ENCODE data around the gene USHBP1. TPM values are rescaled to one million over a fixed set of nuclear protein-coding genes. Genes with fewer than 3 reads are reported as not detected.

Gene USHBP1
- total and polyA plus RNA-seq, 2 donors (not counting 1 experiment from before 2014, with no cell fraction given): 0.39 TPM; not detected in 1

DNA sequence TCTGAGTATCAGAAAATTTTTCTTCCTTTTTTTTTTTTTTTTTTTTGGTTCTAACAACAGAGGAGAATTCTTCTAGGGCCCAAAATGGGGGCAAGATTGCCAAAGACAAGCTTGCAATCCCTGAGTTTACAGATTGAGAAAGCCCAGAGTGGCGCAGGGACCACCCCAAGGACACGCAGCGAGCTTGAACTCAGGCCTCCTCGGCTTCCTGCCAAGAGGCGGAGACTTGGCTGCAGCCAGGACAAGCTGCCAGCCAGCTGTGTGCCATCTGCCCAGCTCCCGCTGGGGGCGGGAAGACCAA lies 40.6 kb upstream of the USHBP1 start:
- Histone ChIP-seq H2AFZ (ENCODE audit: insufficient read depth, low read depth, low read length, poor library complexity, severe bottlenecking) (peak overlapping the region; percentile 83), H3K27me3 (replicated peaks in 1 of 4; ENCODE audit: control extremely low read depth in 1 of 4, control insufficient read depth in 3 of 4, insufficient read depth in 4 of 4, low read length in 3 of 4) (no peaks in the 10 kb centered on the region), H3K36me3 (replicated peaks in 1 of 2; ENCODE audit: control extremely low read depth in 1 of 2, control insufficient read depth in 1 of 2, extremely low read depth in 1 of 2, insufficient read depth in 2 of 2, low read length in 1 of 2) (no peaks in the 10 kb centered on the region), H3K4me2 (replicated peaks; ENCODE audit: low read depth, low read length, poor library complexity, severe bottlenecking) (peak overlapping the region; percentile 96), H3K27ac (ENCODE audit: low read length in 2 of 2) (peak overlapping the region; percentile 37 to 57), H3K79me2 (ENCODE audit: control insufficient read depth, insufficient read depth, low read length) (peaks cover 44% of the 10 kb centered on the region), H3K9ac (ENCODE audit: low read length) (no peak overlapping the region), H3K9me3 (ENCODE audit: control extremely low read depth in 1 of 3, control insufficient read depth in 2 of 3, insufficient read depth in 1 of 3, low read length in 2 of 3) (no peaks in the 10 kb centered on the region), H3K4me1 (ENCODE audit: control insufficient read depth in 2 of 2, insufficient read depth in 2 of 2, low read length in 2 of 2) (peaks cover 33 to 51% of the 10 kb centered on the region in 2 donors), H4K20me1 (ENCODE audit: control insufficient read depth, insufficient read depth, low read length, poor library complexity, severe bottlenecking) (peaks cover 8% of the 10 kb centered on the region), H3K4me3 (ENCODE audit: control extremely low read depth in 1 of 5, extremely low read depth in 1 of 5, insufficient read depth in 1 of 5, low read depth in 2 of 5, low read length in 4 of 5) (peak overlapping the region in 3 of 5 experiments; percentile 6 to 38 (median 20))
- DNase-seq: no peak
- Mint-ChIP-seq H3K27me3 (no peaks in the 10 kb centered on the region), H3K4me3 (peak overlapping the region; percentile 91), H3K9me3 (ENCODE audit: insufficient read depth) (no peaks in the 10 kb centered on the region), H3K4me1 (peaks cover 50% of the 10 kb centered on the region), H3K27ac (peak overlapping the region; percentile 90)
- ATAC-seq (ENCODE audit: low read depth): no peak
- TF ChIP-seq EZH2 (IDR thresholded peaks at IDR 0.05; ENCODE audit: borderline replicate concordance, insufficient read depth, low read depth, low read length, poor library complexity, severe bottlenecking): no peak
- TF ChIP-seq, protein P1, sequence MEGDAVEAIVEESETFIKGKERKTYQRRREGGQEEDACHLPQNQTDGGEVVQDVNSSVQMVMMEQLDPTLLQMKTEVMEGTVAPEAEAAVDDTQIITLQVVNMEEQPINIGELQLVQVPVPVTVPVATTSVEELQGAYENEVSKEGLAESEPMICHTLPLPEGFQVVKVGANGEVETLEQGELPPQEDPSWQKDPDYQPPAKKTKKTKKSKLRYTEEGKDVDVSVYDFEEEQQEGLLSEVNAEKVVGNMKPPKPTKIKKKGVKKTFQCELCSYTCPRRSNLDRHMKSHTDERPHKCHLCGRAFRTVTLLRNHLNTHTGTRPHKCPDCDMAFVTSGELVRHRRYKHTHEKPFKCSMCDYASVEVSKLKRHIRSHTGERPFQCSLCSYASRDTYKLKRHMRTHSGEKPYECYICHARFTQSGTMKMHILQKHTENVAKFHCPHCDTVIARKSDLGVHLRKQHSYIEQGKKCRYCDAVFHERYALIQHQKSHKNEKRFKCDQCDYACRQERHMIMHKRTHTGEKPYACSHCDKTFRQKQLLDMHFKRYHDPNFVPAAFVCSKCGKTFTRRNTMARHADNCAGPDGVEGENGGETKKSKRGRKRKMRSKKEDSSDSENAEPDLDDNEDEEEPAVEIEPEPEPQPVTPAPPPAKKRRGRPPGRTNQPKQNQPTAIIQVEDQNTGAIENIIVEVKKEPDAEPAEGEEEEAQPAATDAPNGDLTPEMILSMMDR (IDR thresholded peaks at IDR 0.05): no peak
- WGBS (ENCODE audit: insufficient coverage): 5% methylated on average over 7 of the region's 7 CpGs
- intact Hi-C loops (cut with micrococcal nuclease): loop anchor here (1.0 to 10.0 kb wide), 9 partner anchors 13 to 718 kb away; partner anchors contain the start of genes BABAM1, HAUS8, MYO9B and OCEL1
- POLR2A ChIA-PET: interaction anchor here (0.6 to 1.5 kb wide), 16 partner anchors 13 to 1356 kb away, joined by 3 to 12 read pairs (median 7); partner anchors contain the start of genes BABAM1 and USE1
- CTCF ChIA-PET: interaction anchor here (0.6 to 2.9 kb wide), 18 partner anchors 11 to 234 kb away, joined by 3 to 18 read pairs (median 4); partner anchors contain the start of genes ANKLE1, ANO8, BABAM1 and USE1

Data from B cell (primary cell).